Lung (tissue), 16 donors: ENCODE measurements around the gene ZNF324B. TPM values are rescaled to one million over a fixed set of nuclear protein-coding genes. Genes with fewer than 3 reads are reported as not detected.
"Not testable (repeated sequence)": the region's sequence is repeated elsewhere in the genome, so short reads cannot be mapped to it uniquely, and the experiment has no call there.

Experiments
- ATAC-seq: fragments of 200-7000 bp; cut with Tn5 transposase; one replicate; pipeline ENCODE4 v1.9.1; 2020; ENCODE audit warnings: moderate number of reproducible peaks; ENCODE audit not compliant: insufficient read depth, low FRiP score
- DNase-seq, 3 donors: peaks; one replicate each; pipeline ENCODE4 v3.0.0-alpha.2; 2013 to 2017
- H3K27ac ChIP-seq, 2 donors: one replicate each; pipeline ENCODE4 v1.5.1; 2013; ENCODE audit warnings: mild to moderate bottlenecking in 2 of 2, moderate library complexity in 2 of 2, control low read depth in 1 of 2, inconsistent platforms in 1 of 2, low read depth in 1 of 2, low read length in 1 of 2
- H3K27me3 ChIP-seq, 3 donors: one replicate each; pipeline ENCODE4 v1.5.1; 2013; ENCODE audit warnings: low read length in 2 of 3; ENCODE audit not compliant: control insufficient read depth in 3 of 3, insufficient read depth in 3 of 3
- H3K36me3 ChIP-seq, 4 donors: one replicate each; pipeline ENCODE4 v1.5.1; 2013; ENCODE audit warnings: low read length in 4 of 4, mild to moderate bottlenecking in 1 of 4, moderate library complexity in 1 of 4; ENCODE audit not compliant: control insufficient read depth in 4 of 4, insufficient read depth in 4 of 4
- H3K4me1 ChIP-seq, 5 donors: one replicate each; pipeline ENCODE4 v1.5.1; 2013; ENCODE audit warnings: low read length in 5 of 5, mild to moderate bottlenecking in 2 of 5, moderate library complexity in 1 of 5; ENCODE audit not compliant: control insufficient read depth in 5 of 5, insufficient read depth in 5 of 5
- H3K4me3 ChIP-seq: one replicate; pipeline ENCODE4 v1.5.1; 2013; ENCODE audit warnings: mild to moderate bottlenecking, control low read depth, moderate library complexity
- H3K9ac ChIP-seq, 2 donors: one replicate each; pipeline ENCODE4 v1.5.1; 2013; ENCODE audit warnings: low read length in 2 of 2, control low read depth in 1 of 2; ENCODE audit not compliant: insufficient read depth in 1 of 2
- H3K9me3 ChIP-seq, 4 donors: one replicate each; pipeline ENCODE4 v1.5.1; 2013; ENCODE audit warnings: low read length in 3 of 4, mild to moderate bottlenecking in 1 of 4, moderate library complexity in 1 of 4; ENCODE audit not compliant: control insufficient read depth in 4 of 4, insufficient read depth in 3 of 4
- CTCF ChIP-seq: IDR thresholded peaks from 2 replicates; pipeline ENCODE4 v1.5.1; 2012; ENCODE audit warnings: mild to moderate bottlenecking; ENCODE audit errors: control extremely low read depth, extremely low read depth
- WGBS, 2 donors: extraction: QIAGEN DNeasy Blood & Tissue Kit; methylation state at CpG; one replicate each; pipeline ENCODE4 v1.1.7; 2013; 5-methylcytosine and 5-hydroxymethylcytosine counted together
- long read RNA-seq, 5 donors: transcript quantifications; one replicate each; lab custom pipeline, GENCODE V29; 2026
- polyA plus RNA-seq, 2 donors: library from polyadenylated mRNA; stranded (reverse); fragments of 200-250 nt; gene quantifications; one replicate each; pipeline ENCODE4 v1.2.1, GENCODE V29; 2013
- total RNA-seq, 2 donors: library from RNA; depleted of rRNA in 1 of 2; stranded (reverse); fragments of >200 nt in 1 of 2; gene quantifications; one replicate each; pipeline ENCODE4 v1.2.1, GENCODE V29; 2014 to 2021
- donor health status: control.
- donor health status: control.
- donor health status: Bipolar disorder and iron deficiency.
- donor health status: healthy.
- donor health status: DM: yes; HTN: yes; CAD: no.

ZNF324B gene
- total RNA-seq (1 to 10 TPM; 8.2 to 9.3 TPM), polyA plus RNA-seq (1 to 10 TPM; 2.8 to 3.9 TPM)
- long read RNA-seq, donor 1, partial matches to known transcripts: 0 of 1 reads
- long read RNA-seq, donor 1, other reads (novel, unspliced or antisense): 0 of 1 reads
- long read RNA-seq, donor 2, partial matches to known transcripts: 0 of 1 reads
- long read RNA-seq, donor 2, other reads (novel, unspliced or antisense): 0 of 1 reads
- long read RNA-seq, donor 3: 0 reads
- long read RNA-seq, donor 4: 0 reads
- long read RNA-seq, donor 5, partial matches to known transcripts: 0 of 1 reads
- long read RNA-seq, donor 5, other reads (novel, unspliced or antisense): 0 of 1 reads

GRCh38 chr19:58451358-58452101 is at the start of gene ZNF324B:
Gene ZNF324B (plus strand): TSS chr19:58451622. CDS start chr19:58453702, 2,080 bp downstream.
- Histone ChIP-seq H3K9ac (peak within 1 kb of the TSS; percentile 0 to 39), H3K36me3 (peaks cover 0 to 12% (median 5%) of the 10 kb centered on the region in 4 donors), H3K27me3 (no peaks in the 10 kb centered on the region), H3K4me1 (peaks cover 0 to 4% (median 0%) of the 10 kb centered on the region in 5 donors), H3K9me3 (peaks cover 0 to 2% (median 0%) of the 10 kb centered on the region in 4 donors), H3K27ac (peak within 1 kb of the TSS; percentile 72 to 74), H3K4me3 (peak within 1 kb of the TSS; percentile 83)
- TF ChIP-seq CTCF: no peak
- ATAC-seq (peak; percentile 98), DNase-seq (peak; percentile 97)
- 0% methylated on average over 44 to 79 of the region's 79 CpGs for WGBS, 2 donors

GRCh38 chr19:58401840-58402421 is 49.5 kb upstream of the ZNF324B start:
- no peak overlapping the region for H3K27ac ChIP-seq
- H3K4me3 ChIP-seq: no peak overlapping the region
- TF ChIP-seq CTCF: no peak
- peaks cover 0 to 20% (median 8%) of the 10 kb centered on the region in 5 donors for H3K4me1 ChIP-seq
- no peak for ATAC-seq
- peak overlapping the region in 1 of 2 donors; percentile 59 for H3K9ac ChIP-seq
- H3K36me3 ChIP-seq: no peaks in the 10 kb centered on the region
- H3K9me3 ChIP-seq: no peaks in the 10 kb centered on the region
- 25 to 33% methylated on average over 23 of the region's 23 CpGs for WGBS, 2 donors
- peaks cover 0 to 7% (median 7%) of the 10 kb centered on the region in 3 donors for H3K27me3 ChIP-seq
- no peak for DNase-seq

- H3K9ac ChIP-seq, H3K27me3 ChIP-seq, H3K4me3 ChIP-seq, H3K9me3 ChIP-seq, H3K27ac ChIP-seq, H3K36me3 ChIP-seq, DNase-seq, ATAC-seq: not testable (repeated sequence)
- peaks cover 0 to 27% (median 12%) of the 10 kb centered on the region in 5 donors for H3K4me1 ChIP-seq
- 64 to 76% methylated on average over 4 to 5 of the region's 5 CpGs for WGBS, 2 donors
Measured at GRCh38 chr19:58403920-58404478, 47.4 kb upstream of the ZNF324B start.
